ENCODE data around the gene SH3BGRL3.

DNA sequence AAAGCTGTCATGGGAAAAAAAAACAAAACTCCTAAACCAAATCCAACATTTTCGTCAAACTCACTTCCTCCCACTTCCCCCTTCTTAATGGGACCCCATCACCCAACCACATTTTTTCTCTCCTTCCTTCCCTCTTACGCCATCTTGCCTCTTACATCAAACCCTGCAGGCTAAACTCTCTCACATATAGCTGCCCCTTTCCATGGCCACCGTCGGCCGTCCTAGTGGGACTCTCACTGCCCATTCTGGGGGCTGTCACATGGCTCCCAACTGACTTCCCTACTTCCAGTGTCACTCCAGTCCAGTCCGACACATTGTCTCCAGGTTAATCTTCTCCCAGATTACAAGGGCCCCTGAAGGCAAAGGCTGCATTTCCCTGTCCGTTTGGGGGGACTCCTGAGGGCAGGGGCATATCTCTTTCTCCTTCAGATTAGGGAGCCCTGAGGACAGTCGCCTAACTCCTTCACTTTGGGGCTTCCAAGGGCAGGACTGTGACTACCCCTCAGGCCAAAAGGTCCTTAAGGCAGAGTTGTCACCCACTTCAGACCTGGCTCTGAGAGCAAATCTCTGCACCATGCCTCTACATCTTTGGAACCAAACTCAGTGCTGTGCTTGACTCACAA is 25.9 kb downstream of the SH3BGRL3 start:
- TF ChIP-seq, protein P1, sequence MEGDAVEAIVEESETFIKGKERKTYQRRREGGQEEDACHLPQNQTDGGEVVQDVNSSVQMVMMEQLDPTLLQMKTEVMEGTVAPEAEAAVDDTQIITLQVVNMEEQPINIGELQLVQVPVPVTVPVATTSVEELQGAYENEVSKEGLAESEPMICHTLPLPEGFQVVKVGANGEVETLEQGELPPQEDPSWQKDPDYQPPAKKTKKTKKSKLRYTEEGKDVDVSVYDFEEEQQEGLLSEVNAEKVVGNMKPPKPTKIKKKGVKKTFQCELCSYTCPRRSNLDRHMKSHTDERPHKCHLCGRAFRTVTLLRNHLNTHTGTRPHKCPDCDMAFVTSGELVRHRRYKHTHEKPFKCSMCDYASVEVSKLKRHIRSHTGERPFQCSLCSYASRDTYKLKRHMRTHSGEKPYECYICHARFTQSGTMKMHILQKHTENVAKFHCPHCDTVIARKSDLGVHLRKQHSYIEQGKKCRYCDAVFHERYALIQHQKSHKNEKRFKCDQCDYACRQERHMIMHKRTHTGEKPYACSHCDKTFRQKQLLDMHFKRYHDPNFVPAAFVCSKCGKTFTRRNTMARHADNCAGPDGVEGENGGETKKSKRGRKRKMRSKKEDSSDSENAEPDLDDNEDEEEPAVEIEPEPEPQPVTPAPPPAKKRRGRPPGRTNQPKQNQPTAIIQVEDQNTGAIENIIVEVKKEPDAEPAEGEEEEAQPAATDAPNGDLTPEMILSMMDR (IDR thresholded peaks at IDR 0.05) = no peak
- no peak for TF ChIP-seq POLR2A (IDR thresholded peaks at IDR 0.05)
